Epidermal melanocyte (primary cell): ENCODE measurements around the gene ALAD.
"Not testable (repeated sequence)": the region's sequence is repeated elsewhere in the genome, so short reads cannot be mapped to it uniquely, and the experiment has no call there.

Experiments
- DNase-seq: peaks from one replicate; pipeline ENCODE4 v3.0.0; 2011; ENCODE audit warnings: low spot score; ENCODE audit not compliant: insufficient read length

The ALAD gene

GRCh38 chr9:113373676-113374392, 27.2 kb downstream of the ALAD start:
- DNase-seq: no peak

- no peak for DNase-seq
Measured at GRCh38 chr9:113373256-113373655, 27.8 kb downstream of the ALAD start.

- no peak for DNase-seq
Measured at GRCh38 chr9:113372059-113372458, 29.0 kb downstream of the ALAD start.

DNA sequence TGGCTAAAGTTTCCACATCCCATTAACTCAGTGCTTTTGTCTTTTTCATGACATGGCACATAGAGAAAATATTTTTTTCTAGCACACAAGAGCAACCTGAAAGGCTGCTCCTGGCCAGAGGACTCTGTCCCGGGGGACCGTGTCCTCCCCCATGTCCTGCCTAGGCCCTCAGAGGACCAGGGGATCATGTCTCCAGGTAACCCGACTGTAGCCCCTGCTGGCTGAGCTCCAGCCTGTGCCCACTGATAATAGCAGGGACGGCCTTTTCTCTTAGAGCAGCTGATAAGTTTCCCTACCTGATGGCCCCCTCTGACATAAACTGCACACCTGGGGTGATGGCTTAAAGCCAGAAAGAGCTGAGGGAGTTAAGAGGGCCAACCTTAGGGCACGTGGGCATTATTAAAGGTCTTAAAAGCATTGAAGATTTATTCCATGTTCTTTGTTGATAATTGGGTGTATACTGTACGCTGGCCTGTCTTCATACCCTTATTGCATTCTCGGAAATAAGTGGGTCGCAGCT, 30.2 kb downstream of the ALAD start:
- DNase-seq: no peak

- DNase-seq: no peak
Measured at GRCh38 chr9:113369855-113370140, 31.3 kb downstream of the ALAD start.

GRCh38 chr9:113368982-113369854, 31.9 kb downstream of the ALAD start:
- no peak for DNase-seq

DNA sequence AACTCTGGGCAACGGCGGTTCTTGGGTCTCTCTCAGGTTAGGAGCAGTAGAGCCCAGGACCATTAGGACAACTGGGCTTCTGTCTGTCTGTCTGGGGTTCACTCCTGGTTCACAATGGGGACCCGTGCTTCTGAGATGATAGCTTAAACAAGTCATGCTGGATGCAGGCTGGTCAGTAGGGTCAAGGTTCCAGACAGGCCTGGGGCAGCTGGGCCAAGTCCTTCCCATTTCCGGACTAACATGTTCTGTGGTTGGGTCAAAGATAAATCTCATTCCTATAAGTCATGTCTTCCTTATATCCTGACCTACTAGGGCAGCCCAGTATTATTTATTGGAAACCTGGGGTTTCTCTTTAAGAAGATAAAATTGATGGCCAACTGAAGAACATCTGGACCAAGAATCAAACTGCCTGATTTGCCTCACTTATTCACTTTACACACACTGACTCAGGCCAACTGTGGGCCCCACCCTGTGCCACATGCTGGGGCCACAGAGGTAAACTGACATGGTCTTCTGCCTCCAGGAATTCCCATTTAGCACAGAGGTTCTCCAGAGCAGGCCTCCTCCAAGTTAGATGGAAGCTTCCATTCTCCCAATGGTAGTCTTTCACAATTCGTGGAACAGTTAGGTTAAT, 32.6 kb downstream of the ALAD start:
- DNase-seq: no peak

GRCh38 chr9:113365652-113366051, 35.4 kb downstream of the ALAD start:
- DNase-seq: not testable (repeated sequence)

DNA sequence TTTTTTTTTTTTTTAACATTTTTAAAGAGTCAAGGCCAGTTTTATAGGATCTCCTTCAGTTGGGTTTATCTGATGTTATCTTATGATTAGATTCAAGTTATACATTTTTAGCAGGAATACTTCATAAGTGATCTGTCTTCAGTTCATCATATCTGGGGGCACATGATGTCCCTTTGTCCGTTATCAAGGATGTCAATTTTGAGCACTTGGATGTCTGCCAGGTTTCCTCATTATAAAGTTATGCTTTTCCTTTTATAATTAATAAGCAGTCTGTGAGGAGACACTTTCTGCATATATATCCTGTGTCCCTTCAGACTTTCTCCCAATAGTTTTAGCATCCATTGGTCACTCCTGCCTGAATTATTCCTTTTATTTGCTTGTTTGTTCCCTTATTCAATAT, 36.1 kb downstream of the ALAD start:
- DNase-seq: no peak

DNA sequence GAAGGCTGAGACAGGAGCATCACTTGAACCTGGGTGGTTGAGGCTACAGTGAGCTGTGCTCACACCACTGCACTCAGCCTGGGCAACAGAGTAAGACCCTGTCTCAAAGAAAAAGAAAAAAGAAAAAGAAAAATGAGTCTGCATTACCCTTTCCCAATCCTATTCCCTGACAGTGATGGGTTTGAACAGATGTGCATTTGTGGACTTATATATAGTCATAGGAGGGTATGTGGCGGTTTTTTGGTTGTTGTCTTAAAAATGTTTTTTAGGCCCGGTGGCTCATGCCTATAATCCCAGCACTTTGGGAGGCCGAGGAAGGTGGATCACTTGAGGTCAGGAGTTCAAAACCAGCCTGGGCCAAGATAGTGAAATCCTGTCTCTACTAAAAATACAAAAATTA, 37.7 kb downstream of the ALAD start:
- no peak for DNase-seq

GRCh38 chr9:113361304-113362018, 39.6 kb downstream of the ALAD start:
- DNase-seq: no peak

DNA sequence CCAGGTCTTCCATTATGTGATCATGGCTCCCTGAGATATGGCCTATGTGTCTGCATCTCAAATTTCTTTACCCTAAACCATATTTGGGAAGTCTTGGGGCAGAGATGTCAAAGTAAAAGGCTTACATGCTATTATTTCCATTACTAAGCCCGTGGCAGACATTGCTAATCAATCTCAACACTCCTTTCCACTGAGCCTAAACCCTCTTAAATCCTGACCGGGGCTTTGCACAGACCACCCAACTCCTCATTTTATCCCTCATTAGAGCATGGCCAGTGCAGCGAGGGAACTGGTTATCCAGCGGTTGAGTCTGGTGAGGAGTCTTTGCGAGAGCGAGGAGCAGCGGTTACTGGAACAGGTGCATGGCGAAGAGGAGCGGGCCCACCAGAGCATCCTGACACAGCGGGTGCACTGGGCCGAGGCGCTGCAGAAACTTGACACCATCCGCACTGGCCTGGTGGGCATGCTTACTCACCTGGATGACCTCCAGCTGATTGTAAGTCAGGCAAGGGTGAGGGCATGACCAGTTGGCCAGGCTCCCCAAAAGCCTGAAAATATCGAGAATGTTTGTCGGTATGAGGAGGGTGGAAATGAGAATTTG, 40.7 kb downstream of the ALAD start:
- no peak for DNase-seq

- DNase-seq: no peak
Measured at GRCh38 chr9:113359385-113359784, 41.7 kb downstream of the ALAD start.

DNA sequence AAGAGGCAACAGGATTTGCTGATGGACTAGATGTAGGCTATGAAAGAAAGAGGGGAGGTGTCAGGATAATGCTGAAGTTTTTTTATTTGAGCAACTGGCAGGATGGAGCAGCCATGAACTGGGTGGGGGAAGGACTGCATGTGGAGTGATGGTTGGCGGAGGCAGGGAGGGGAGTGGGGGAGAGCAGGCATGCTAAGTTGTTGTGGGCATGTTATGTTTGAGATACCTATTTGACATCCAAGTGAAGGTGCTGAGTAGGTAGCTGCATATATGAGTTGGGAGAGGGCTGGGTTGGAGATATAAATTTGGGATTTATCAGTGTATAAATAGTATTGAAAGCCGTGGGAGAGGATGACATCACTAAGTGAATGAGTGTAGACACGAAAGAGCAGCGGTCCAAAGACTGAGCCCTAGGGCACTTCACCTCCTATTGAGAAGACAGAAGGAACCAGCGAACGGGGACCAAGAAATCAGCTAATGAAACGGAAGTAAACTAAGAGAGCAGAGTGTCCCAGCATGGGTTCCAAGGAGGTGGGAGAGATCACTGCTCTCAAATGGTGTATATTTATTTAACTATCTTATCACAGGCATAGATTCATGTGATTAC, 44.3 kb downstream of the ALAD start:
- DNase-seq: no peak

GRCh38 chr9:113355040-113355596, 46.0 kb downstream of the ALAD start:
- no peak for DNase-seq

GRCh38 chr9:113352411-113352810, 48.7 kb downstream of the ALAD start:
- DNase-seq: no peak

DNA sequence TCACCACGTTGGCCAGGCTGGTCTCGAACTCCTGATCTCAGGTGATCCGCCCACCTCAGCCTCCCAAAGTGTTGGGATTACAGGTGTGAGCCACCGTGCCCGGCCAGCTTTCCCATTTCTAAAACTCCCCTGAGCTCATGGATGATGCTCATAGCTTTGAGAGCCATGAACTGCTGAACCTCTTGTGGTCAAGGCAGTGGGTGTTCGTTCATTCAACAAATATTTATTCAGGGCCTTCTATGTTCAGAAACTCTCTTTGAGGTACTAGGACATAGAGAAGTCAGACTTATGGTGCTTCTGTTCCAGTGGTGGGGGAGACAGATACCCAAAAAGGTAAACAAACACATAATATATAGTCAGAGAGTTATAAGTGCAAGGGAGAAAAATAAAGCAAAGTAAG, 49.1 kb downstream of the ALAD start:
- no peak for DNase-seq

DNA sequence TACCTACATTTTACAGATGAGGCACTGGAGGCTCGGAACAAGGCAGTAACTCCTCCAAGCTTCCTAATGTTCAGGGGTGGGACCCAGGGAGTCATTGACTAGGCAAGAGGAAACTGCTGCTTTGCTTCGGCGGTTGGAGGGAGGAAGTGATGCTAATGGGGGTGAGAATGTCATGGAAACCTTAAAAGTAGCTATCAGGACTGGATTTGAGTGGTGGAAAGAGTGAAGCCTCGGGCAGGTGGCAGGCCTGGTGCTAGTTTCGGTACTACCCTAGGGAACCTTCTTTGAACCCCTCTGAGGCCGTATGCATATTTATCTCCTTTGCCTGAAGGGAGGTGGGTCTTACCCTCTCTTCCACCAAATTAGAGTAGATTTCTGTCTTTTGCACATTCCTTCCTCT, 50.1 kb downstream of the ALAD start:
- no peak for DNase-seq

- DNase-seq: no peak
Measured at GRCh38 chr9:113350107-113350661, 50.9 kb downstream of the ALAD start.

GRCh38 chr9:113349445-113350094, 51.5 kb downstream of the ALAD start, which contains the start of gene BSPRY:
Gene BSPRY, plus strand, starts transcription at chr9:113349541. Its CDS starts 39 bp downstream, at chr9:113349580.
- DNase-seq: no peak
